OCI-LY7 (cell line): Measurements from ENCODE around the gene CREB5.

Experiments used
- EZH2phosphoT487 ChIP-seq: fragments of 200-600 bp; sonication (generic); IDR thresholded peaks from 2 replicates; pipeline ENCODE4 v1.6.1; 2018; ENCODE audit warnings: low read depth, borderline replicate concordance, mild to moderate bottlenecking, mixed run types, antibody characterized with exemption, low read length, moderate library complexity, mixed read lengths
- TF ChIP-seq, protein P1 (sequence below): fragments of 200-600 bp; sonication (generic); conservative IDR thresholded peaks from 2 replicates; pipeline ENCODE4 v1.5.1; 2014; ENCODE audit warnings: mild to moderate bottlenecking, antibody characterized with exemption, low read length, moderate library complexity, mixed read lengths

GRCh38 chr7:28607855-28608193, 195.5 kb downstream of the CREB5 start:
- TF ChIP-seq, protein P1, sequence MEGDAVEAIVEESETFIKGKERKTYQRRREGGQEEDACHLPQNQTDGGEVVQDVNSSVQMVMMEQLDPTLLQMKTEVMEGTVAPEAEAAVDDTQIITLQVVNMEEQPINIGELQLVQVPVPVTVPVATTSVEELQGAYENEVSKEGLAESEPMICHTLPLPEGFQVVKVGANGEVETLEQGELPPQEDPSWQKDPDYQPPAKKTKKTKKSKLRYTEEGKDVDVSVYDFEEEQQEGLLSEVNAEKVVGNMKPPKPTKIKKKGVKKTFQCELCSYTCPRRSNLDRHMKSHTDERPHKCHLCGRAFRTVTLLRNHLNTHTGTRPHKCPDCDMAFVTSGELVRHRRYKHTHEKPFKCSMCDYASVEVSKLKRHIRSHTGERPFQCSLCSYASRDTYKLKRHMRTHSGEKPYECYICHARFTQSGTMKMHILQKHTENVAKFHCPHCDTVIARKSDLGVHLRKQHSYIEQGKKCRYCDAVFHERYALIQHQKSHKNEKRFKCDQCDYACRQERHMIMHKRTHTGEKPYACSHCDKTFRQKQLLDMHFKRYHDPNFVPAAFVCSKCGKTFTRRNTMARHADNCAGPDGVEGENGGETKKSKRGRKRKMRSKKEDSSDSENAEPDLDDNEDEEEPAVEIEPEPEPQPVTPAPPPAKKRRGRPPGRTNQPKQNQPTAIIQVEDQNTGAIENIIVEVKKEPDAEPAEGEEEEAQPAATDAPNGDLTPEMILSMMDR: no peak
- no peak for TF ChIP-seq EZH2phosphoT487
